ENCODE data around the gene DUOXA2.

DNA sequence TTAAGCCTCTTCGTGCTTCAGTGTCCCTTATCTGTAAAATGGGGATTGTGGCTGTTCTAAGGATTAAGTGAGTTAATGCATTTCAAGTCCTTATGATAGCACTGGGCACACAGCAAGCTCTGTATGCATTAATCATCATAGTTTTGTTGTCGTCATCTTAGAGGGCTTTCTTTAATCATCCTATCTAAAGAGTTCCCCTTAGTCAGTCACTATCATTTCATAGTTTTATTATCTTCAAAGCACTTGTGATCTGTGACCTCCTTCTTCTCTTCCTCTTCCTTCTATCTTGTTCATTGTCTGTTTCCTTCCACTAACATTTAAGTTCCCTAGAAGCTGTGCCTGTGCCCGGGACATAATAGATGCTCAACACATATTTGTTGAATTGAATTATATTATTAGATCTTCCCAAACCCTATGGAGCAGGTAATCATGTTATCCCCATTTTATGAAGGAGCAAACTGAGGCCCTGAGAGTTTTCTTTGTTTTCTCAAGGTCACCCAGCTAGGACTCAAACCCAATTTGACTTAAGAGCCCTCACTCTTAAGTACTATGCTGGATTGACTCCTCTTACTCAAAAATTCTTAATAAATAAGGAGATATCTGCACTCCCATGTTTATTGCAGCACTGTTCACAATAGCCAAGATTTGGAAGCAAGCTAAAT, 24.3 kb upstream of the DUOXA2 start:
- TF ChIP-seq EZH2 (IDR thresholded peaks at IDR 0.05) = no peak
- TF ChIP-seq POLR2AphosphoS5 (IDR thresholded peaks at IDR 0.05; ENCODE audit: borderline replicate concordance, low read depth, low read length) = no peak
- no peak for TF ChIP-seq FOXP2 (optimal IDR thresholded peaks at IDR 0.05; ENCODE audit: control extremely low read depth, extremely low read length, insufficient read depth)
